ENCODE measurements around the gene RNF123. TPM values are rescaled to one million over a fixed set of nuclear protein-coding genes. Genes with fewer than 3 reads are reported as not detected.

RNF123 gene
- total and polyA plus RNA-seq, 2 experiments from 2014 or later, result 14.6 to 32.5 TPM

DNA sequence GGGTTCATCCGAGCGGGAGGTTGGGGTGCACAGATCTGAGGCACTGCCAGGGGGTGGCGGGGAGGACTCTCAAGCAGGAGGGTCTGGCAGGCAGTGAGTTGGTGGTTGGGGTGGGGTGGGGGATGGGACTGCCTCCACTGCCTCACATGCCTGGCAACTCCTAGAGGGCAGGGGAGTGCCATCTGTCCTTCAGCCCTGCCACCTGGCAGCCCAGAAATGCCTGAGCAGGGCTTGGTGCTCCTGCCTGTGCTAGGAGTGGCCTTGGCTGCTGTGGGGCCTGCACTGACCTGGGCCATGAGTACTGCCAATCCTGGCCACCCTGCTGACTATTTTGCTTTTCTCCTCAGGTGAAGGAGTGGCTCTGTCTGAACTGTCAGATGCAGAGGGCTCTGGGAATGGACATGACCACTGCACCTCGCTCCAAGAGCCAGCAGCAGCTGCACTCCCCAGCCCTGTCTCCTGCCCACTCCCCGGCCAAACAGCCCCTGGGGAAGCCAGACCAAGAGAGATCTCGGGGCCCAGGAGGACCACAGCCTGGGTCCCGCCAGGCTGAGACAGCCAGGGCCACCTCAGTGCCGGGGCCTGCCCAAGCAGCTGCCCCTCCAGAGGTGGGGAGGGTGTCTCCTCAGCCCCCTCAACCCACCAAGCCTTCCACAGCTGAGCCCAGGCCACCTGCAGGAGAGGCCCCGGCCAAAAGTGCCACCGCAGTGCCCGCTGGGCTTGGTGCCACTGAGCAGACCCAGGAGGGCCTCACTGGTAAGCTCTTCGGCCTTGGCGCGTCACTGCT, 47.2 kb upstream of the RNF123 start:
- ATAC-seq (no peak), DNase-seq (ENCODE audit: low spot score) (no peak)
- Histone ChIP-seq H3K4me1 (ENCODE audit: insufficient read depth) (no peaks in the 10 kb centered on the region), H3K4me3 (no peak overlapping the region), H3K27me3 (ENCODE audit: insufficient read depth) (no peaks in the 10 kb centered on the region), H3K36me3 (ENCODE audit: insufficient read depth) (no peaks in the 10 kb centered on the region), H3F3A (replicated peaks; ENCODE audit: low read depth) (no peaks in the 10 kb centered on the region), H3K9me2 (ENCODE audit: insufficient read depth) (no peaks in the 10 kb centered on the region), H4K20me1 (replicated peaks; ENCODE audit: insufficient read depth) (no peaks in the 10 kb centered on the region), H3K4me2 (no peak overlapping the region), H3K79me2 (replicated peaks; ENCODE audit: insufficient read depth) (no peaks in the 10 kb centered on the region), H3K27ac (ENCODE audit: low read depth) (no peak overlapping the region), H2AFZ (no peak overlapping the region)
- H3K36me3 Mint-ChIP-seq (ENCODE audit: low read depth), result no peaks in the 10 kb centered on the region; the same call in 2 of the 3 replicates
- TF ChIP-seq, protein P1, sequence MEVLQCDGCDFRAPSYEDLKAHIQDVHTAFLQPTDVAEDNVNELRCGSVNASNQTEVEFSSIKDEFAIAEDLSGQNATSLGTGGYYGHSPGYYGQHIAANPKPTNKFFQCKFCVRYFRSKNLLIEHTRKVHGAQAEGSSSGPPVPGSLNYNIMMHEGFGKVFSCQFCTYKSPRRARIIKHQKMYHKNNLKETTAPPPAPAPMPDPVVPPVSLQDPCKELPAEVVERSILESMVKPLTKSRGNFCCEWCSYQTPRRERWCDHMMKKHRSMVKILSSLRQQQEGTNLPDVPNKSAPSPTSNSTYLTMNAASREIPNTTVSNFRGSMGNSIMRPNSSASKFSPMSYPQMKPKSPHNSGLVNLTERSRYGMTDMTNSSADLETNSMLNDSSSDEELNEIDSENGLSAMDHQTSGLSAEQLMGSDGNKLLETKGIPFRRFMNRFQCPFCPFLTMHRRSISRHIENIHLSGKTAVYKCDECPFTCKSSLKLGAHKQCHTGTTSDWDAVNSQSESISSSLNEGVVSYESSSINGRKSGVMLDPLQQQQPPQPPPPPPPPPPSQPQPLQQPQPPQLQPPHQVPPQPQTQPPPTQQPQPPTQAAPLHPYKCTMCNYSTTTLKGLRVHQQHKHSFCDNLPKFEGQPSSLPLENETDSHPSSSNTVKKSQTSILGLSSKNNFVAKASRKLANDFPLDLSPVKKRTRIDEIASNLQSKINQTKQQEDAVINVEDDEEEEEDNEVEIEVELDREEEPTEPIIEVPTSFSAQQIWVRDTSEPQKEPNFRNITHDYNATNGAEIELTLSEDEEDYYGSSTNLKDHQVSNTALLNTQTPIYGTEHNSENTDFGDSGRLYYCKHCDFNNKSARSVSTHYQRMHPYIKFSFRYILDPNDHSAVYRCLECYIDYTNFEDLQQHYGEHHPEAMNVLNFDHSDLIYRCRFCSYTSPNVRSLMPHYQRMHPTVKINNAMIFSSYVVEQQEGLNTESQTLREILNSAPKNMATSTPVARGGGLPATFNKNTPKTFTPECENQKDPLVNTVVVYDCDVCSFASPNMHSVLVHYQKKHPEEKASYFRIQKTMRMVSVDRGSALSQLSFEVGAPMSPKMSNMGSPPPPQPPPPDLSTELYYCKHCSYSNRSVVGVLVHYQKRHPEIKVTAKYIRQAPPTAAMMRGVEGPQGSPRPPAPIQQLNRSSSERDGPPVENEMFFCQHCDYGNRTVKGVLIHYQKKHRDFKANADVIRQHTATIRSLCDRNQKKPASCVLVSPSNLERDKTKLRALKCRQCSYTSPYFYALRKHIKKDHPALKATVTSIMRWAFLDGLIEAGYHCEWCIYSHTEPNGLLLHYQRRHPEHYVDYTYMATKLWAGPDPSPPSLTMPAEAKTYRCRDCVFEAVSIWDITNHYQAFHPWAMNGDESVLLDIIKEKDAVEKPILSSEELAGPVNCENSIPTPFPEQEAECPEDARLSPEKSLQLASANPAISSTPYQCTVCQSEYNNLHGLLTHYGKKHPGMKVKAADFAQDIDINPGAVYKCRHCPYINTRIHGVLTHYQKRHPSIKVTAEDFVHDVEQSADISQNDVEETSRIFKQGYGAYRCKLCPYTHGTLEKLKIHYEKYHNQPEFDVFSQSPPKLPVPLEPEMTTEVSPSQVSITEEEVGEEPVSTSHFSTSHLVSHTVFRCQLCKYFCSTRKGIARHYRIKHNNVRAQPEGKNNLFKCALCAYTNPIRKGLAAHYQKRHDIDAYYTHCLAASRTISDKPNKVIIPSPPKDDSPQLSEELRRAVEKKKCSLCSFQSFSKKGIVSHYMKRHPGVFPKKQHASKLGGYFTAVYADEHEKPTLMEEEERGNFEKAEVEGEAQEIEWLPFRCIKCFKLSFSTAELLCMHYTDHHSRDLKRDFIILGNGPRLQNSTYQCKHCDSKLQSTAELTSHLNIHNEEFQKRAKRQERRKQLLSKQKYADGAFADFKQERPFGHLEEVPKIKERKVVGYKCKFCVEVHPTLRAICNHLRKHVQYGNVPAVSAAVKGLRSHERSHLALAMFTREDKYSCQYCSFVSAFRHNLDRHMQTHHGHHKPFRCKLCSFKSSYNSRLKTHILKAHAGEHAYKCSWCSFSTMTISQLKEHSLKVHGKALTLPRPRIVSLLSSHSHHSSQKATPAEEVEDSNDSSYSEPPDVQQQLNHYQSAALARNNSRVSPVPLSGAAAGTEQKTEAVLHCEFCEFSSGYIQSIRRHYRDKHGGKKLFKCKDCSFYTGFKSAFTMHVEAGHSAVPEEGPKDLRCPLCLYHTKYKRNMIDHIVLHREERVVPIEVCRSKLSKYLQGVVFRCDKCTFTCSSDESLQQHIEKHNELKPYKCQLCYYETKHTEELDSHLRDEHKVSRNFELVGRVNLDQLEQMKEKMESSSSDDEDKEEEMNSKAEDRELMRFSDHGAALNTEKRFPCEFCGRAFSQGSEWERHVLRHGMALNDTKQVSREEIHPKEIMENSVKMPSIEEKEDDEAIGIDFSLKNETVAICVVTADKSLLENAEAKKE (CRISPR knock-in tag; IDR thresholded peaks at IDR 0.05), result no peak
- TF ChIP-seq, protein P2, sequence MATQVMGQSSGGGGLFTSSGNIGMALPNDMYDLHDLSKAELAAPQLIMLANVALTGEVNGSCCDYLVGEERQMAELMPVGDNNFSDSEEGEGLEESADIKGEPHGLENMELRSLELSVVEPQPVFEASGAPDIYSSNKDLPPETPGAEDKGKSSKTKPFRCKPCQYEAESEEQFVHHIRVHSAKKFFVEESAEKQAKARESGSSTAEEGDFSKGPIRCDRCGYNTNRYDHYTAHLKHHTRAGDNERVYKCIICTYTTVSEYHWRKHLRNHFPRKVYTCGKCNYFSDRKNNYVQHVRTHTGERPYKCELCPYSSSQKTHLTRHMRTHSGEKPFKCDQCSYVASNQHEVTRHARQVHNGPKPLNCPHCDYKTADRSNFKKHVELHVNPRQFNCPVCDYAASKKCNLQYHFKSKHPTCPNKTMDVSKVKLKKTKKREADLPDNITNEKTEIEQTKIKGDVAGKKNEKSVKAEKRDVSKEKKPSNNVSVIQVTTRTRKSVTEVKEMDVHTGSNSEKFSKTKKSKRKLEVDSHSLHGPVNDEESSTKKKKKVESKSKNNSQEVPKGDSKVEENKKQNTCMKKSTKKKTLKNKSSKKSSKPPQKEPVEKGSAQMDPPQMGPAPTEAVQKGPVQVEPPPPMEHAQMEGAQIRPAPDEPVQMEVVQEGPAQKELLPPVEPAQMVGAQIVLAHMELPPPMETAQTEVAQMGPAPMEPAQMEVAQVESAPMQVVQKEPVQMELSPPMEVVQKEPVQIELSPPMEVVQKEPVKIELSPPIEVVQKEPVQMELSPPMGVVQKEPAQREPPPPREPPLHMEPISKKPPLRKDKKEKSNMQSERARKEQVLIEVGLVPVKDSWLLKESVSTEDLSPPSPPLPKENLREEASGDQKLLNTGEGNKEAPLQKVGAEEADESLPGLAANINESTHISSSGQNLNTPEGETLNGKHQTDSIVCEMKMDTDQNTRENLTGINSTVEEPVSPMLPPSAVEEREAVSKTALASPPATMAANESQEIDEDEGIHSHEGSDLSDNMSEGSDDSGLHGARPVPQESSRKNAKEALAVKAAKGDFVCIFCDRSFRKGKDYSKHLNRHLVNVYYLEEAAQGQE (IDR thresholded peaks at IDR 0.05; ENCODE audit: unreplicated experiment), result no peak
- TF ChIP-seq ZNF114 (CRISPR knock-in tag; IDR thresholded peaks at IDR 0.05) (no peak), EZH2 (IDR thresholded peaks at IDR 0.05; ENCODE audit: low read depth, unreplicated experiment) (no peak), NANOG (IDR thresholded peaks at IDR 0.05; ENCODE audit: borderline replicate concordance) (no peak), EZH2phosphoT487 (IDR thresholded peaks at IDR 0.05; ENCODE audit: unreplicated experiment) (no peak), POLR2AphosphoS5 (IDR thresholded peaks at IDR 0.05; ENCODE audit: low read depth) (no peak), CREB1 (CRISPR knock-in tag; IDR thresholded peaks at IDR 0.05; ENCODE audit: low read depth) (no peak), STAT1 (IDR thresholded peaks at IDR 0.05; ENCODE audit: unreplicated experiment) (no peak), ZNF331 (CRISPR knock-in tag; IDR thresholded peaks at IDR 0.05; ENCODE audit: low read depth) (no peak), JUNB (IDR thresholded peaks at IDR 0.05; ENCODE audit: unreplicated experiment) (no peak)
- TF ChIP-seq, protein P3, sequence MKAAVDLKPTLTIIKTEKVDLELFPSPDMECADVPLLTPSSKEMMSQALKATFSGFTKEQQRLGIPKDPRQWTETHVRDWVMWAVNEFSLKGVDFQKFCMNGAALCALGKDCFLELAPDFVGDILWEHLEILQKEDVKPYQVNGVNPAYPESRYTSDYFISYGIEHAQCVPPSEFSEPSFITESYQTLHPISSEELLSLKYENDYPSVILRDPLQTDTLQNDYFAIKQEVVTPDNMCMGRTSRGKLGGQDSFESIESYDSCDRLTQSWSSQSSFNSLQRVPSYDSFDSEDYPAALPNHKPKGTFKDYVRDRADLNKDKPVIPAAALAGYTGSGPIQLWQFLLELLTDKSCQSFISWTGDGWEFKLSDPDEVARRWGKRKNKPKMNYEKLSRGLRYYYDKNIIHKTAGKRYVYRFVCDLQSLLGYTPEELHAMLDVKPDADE (IDR thresholded peaks at IDR 0.05), result no peak
- TF ChIP-seq, protein P4, sequence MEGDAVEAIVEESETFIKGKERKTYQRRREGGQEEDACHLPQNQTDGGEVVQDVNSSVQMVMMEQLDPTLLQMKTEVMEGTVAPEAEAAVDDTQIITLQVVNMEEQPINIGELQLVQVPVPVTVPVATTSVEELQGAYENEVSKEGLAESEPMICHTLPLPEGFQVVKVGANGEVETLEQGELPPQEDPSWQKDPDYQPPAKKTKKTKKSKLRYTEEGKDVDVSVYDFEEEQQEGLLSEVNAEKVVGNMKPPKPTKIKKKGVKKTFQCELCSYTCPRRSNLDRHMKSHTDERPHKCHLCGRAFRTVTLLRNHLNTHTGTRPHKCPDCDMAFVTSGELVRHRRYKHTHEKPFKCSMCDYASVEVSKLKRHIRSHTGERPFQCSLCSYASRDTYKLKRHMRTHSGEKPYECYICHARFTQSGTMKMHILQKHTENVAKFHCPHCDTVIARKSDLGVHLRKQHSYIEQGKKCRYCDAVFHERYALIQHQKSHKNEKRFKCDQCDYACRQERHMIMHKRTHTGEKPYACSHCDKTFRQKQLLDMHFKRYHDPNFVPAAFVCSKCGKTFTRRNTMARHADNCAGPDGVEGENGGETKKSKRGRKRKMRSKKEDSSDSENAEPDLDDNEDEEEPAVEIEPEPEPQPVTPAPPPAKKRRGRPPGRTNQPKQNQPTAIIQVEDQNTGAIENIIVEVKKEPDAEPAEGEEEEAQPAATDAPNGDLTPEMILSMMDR (conservative IDR thresholded peaks at IDR 0.05; ENCODE audit: low read depth in 2 of 2), result no peak
- H3K4me3 Mint-ChIP-seq, result no peak overlapping the region
- H3K4me1 Mint-ChIP-seq, result no peaks in the 10 kb centered on the region
- H3K27me3 Mint-ChIP-seq (ENCODE audit: insufficient read depth, low read depth, poor library complexity), result peaks cover 4% of the 10 kb centered on the region
- H3K27ac Mint-ChIP-seq, result no peak overlapping the region
- H3K9me3 Mint-ChIP-seq, result no peaks in the 10 kb centered on the region

Measured in GM23338 (cell line).